Measurements from ENCODE around the gene SASH1. TPM values are rescaled to one million over a fixed set of nuclear protein-coding genes. Genes with fewer than 3 reads are reported as not detected.
"Not testable (repeated sequence)": the region's sequence is repeated elsewhere in the genome, so short reads cannot be mapped to it uniquely, and the experiment has no call there.

SASH1 gene
- total RNA-seq, 1 donor from 2014 or later = 70.2 TPM

- Histone ChIP-seq H3K4me1 (peaks cover 0 to 18% of the 10 kb centered on the region in 2 donors), H3K27me3 (no peaks in the 10 kb centered on the region), H3K36me3 (no peaks in the 10 kb centered on the region), H3K9me3 (no peaks in the 10 kb centered on the region), H3K27ac (no peak overlapping the region), H3K4me3 (no peak overlapping the region)
- no peak for DNase-seq (ENCODE audit: low spot score in 2 of 2)
- intact Hi-C loops (cut with DNase I) = loop anchor here (5.0 kb wide), 1 partner anchor 34 kb away; no protein-coding TSS in a partner anchor
- TF ChIP-seq CTCF (IDR thresholded peaks at IDR 0.05) = no peak
These were observed 5.7 kb downstream of the SASH1 start for GRCh38 chr6:148348335-148348734.

- H3K4me3 ChIP-seq = no peak overlapping the region
- H3K9me3 ChIP-seq = no peaks in the 10 kb centered on the region
- no peaks in the 10 kb centered on the region for H3K36me3 ChIP-seq
- TF ChIP-seq CTCF (IDR thresholded peaks at IDR 0.05) = no peak
- H3K4me1 ChIP-seq = peaks cover 0 to 16% of the 10 kb centered on the region in 2 donors
- intact Hi-C loops (cut with DNase I) = loop anchor here (5.0 kb wide), 1 partner anchor 34 kb away; no protein-coding TSS in a partner anchor
- H3K27me3 ChIP-seq = no peaks in the 10 kb centered on the region
- H3K27ac ChIP-seq = no peak overlapping the region
- DNase-seq (ENCODE audit: low spot score in 2 of 2) = no peak
These were observed 6.1 kb downstream of the SASH1 start for GRCh38 chr6:148348778-148349177.

- Histone ChIP-seq H3K4me1 (peaks cover 0 to 15% of the 10 kb centered on the region in 2 donors), H3K4me3 (no peak overlapping the region), H3K9me3 (no peaks in the 10 kb centered on the region), H3K27ac (no peak overlapping the region), H3K36me3 (no peaks in the 10 kb centered on the region), H3K27me3 (no peaks in the 10 kb centered on the region)
- peak in 1 of 2 donors; percentile 34 for DNase-seq (ENCODE audit: low spot score in 2 of 2)
- intact Hi-C loops (cut with DNase I) = loop anchor here (5.0 kb wide), 1 partner anchor 33 kb away; no protein-coding TSS in a partner anchor
- no peak for TF ChIP-seq CTCF (IDR thresholded peaks at IDR 0.05)
These were observed 6.8 kb downstream of the SASH1 start for GRCh38 chr6:148349466-148349865.

- TF ChIP-seq CTCF (IDR thresholded peaks at IDR 0.05) = no peak
- Histone ChIP-seq H3K27ac (no peak overlapping the region), H3K9me3 (no peaks in the 10 kb centered on the region), H3K4me1 (peaks cover 0 to 4% of the 10 kb centered on the region in 2 donors), H3K4me3 (no peak overlapping the region), H3K27me3 (no peaks in the 10 kb centered on the region), H3K36me3 (no peaks in the 10 kb centered on the region)
- DNase-seq (ENCODE audit: low spot score in 2 of 2) = peak in 1 of 2 donors; percentile 13
- intact Hi-C loops (cut with DNase I) = no loop called here
These were observed 8.7 kb downstream of the SASH1 start for GRCh38 chr6:148351309-148351708.

GRCh38 chr6:148352421-148352820 is 9.8 kb downstream of the SASH1 start:
- intact Hi-C loops (cut with DNase I); H3K4me1 ChIP-seq; H3K9me3 ChIP-seq: not testable (repeated sequence)

GRCh38 chr6:148358196-148358785 is 15.7 kb downstream of the SASH1 start:
- Histone ChIP-seq H3K36me3 (no peaks in the 10 kb centered on the region), H3K9me3 (no peaks in the 10 kb centered on the region), H3K4me3 (no peak overlapping the region), H3K4me1 (peaks cover 3 to 19% of the 10 kb centered on the region in 2 donors), H3K27ac (peak overlapping the region in 1 of 2 donors; percentile 25), H3K27me3 (no peaks in the 10 kb centered on the region)
- intact Hi-C loops (cut with DNase I) = no loop called here
- peak in 1 of 2 donors; percentile 80 for DNase-seq (ENCODE audit: low spot score in 2 of 2)
- no peak for TF ChIP-seq CTCF (IDR thresholded peaks at IDR 0.05)

More at GRCh38 chr6:148352421-148352820, 9.8 kb downstream of the SASH1 start:
- DNase-seq (ENCODE audit: low spot score in 2 of 2) = peak in 1 of 2 donors; percentile 48
- not testable (repeated sequence) for H3K27ac ChIP-seq, H3K4me3 ChIP-seq, H3K36me3 ChIP-seq, H3K27me3 ChIP-seq
